ENCODE measurements around the gene PIP4K2A. TPM values are rescaled to one million over a fixed set of nuclear protein-coding genes. Genes with fewer than 3 reads are reported as not detected.
A peak's percentile ranks its signal among the peaks of the same experiment; 100 is the strongest.

Gene PIP4K2A
- total RNA-seq, 2 donors from 2014 or later: 13.2 to 17.4 TPM

DNA sequence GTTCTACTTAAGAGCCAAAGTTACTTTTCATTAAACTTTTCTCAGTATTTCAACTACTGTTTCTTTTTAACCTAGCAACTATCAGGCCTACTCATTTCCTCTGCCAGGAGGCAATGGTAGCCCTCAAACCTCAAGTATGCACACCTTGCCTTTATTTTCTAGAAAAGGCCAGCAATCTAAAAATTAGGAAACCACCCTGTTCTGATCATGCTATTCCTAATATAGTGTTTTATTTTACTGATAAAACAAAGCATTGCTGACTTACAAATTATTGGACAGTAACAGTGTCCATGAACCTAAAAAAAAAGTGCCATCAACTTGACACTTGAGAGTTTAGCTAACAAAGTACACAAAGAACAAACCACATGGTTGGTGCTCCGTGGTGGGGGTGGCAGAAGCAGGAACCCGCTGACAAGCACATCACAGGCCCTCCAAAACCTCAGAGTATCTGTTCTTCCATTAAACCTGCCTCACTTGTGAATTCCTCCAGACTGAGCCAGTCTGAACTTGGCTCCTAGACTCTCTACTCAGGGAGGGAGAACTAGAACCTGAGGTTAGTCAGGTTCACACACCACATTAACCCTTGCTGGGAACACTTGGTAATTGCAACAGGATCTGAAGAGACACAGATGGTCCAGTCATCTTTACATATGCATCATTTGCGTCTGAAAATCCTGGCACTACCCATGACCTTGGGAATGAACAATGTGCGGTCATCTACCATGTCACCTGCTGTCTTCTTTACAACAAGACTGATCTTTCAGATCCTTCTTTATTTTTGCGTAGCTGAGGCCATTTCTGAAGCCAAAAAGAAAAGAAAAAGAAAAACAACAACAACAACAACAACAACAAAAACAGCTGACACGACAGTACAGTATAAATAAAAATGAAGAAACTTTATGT lies 31.9 kb downstream of the PIP4K2A start:
- WGBS: 70% methylated on average over 6 of the region's 6 CpGs
- no peaks in the 10 kb centered on the region for H3K9me3 ChIP-seq
- H3K27me3 ChIP-seq (replicated peaks; ENCODE audit: insufficient read depth): no peaks in the 10 kb centered on the region
- H3K27ac ChIP-seq: no peak overlapping the region
- H3K36me3 ChIP-seq: no peaks in the 10 kb centered on the region
- TF ChIP-seq, protein P1, sequence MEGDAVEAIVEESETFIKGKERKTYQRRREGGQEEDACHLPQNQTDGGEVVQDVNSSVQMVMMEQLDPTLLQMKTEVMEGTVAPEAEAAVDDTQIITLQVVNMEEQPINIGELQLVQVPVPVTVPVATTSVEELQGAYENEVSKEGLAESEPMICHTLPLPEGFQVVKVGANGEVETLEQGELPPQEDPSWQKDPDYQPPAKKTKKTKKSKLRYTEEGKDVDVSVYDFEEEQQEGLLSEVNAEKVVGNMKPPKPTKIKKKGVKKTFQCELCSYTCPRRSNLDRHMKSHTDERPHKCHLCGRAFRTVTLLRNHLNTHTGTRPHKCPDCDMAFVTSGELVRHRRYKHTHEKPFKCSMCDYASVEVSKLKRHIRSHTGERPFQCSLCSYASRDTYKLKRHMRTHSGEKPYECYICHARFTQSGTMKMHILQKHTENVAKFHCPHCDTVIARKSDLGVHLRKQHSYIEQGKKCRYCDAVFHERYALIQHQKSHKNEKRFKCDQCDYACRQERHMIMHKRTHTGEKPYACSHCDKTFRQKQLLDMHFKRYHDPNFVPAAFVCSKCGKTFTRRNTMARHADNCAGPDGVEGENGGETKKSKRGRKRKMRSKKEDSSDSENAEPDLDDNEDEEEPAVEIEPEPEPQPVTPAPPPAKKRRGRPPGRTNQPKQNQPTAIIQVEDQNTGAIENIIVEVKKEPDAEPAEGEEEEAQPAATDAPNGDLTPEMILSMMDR (IDR thresholded peaks at IDR 0.05): no peak
- H3K4me3 ChIP-seq: no peak overlapping the region
- intact Hi-C loops (cut with DNase I): no loop called here
- no peak for DNase-seq (ENCODE audit: low spot score)
- no peaks in the 10 kb centered on the region for H3K4me1 ChIP-seq (replicated peaks)

DNA sequence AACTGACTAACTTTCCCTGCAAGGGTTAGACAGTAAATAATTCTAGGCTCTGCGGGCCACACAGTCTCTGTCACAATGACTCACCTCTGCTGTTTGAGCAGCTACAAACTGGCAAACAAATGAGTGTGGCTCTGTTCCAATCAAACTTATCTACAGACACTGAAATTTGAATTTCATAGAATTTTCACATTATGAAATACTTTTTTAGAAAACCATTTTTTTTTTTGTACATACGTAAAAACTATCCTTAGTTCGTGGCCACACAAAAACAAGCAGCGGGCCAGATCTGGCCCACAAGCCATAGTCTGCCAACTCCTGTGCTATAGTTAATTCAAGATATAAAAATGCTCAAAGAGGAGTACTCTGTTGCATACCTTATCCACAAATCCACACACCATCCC lies 32.6 kb downstream of the PIP4K2A start:
- WGBS: 61% methylated on average over 4 of the region's 4 CpGs
- Histone ChIP-seq H3K9me3 (no peaks in the 10 kb centered on the region), H3K36me3 (no peaks in the 10 kb centered on the region), H3K27me3 (replicated peaks; ENCODE audit: insufficient read depth) (no peaks in the 10 kb centered on the region), H3K4me1 (replicated peaks) (no peaks in the 10 kb centered on the region), H3K4me3 (no peak overlapping the region), H3K27ac (no peak overlapping the region)
- DNase-seq (ENCODE audit: low spot score): peak; percentile 34
- TF ChIP-seq POLR2AphosphoS5 (IDR thresholded peaks at IDR 0.05) (no peak), POLR2A (IDR thresholded peaks at IDR 0.05) (no peak)
- TF ChIP-seq, protein P1 (IDR thresholded peaks at IDR 0.05): no peak
- intact Hi-C loops (cut with DNase I): no loop called here

DNA sequence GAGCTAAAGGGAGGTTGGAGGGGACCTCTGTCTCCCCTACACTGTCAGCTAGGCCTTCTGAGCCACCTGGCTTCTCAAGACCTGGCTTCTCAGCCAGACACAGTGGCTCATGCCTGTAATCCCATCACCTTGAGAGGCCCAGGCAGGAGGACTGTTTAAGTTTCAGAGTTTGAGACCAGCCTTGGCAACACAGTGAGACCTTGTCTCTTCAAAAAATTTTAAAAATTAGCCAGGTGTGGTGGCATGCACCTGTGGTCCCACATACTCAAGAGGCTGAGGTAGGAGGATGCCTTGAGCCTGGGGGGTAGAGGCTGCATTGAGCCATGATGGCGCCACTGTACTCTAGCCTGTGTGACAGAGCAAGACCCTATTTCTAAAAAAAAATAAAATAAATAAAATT lies 33.1 kb downstream of the PIP4K2A start:
- DNase-seq (ENCODE audit: low spot score): no peak
- no peaks in the 10 kb centered on the region for H3K9me3 ChIP-seq
- 97% methylated on average over 1 of the region's 1 CpG for WGBS
- TF ChIP-seq POLR2AphosphoS5 (IDR thresholded peaks at IDR 0.05) (no peak), POLR2A (IDR thresholded peaks at IDR 0.05) (no peak)
- TF ChIP-seq, protein P1 (IDR thresholded peaks at IDR 0.05): no peak
- H3K36me3 ChIP-seq: no peaks in the 10 kb centered on the region
- H3K27ac ChIP-seq: no peak overlapping the region
- intact Hi-C loops (cut with DNase I): no loop called here
- H3K27me3 ChIP-seq (replicated peaks; ENCODE audit: insufficient read depth): no peaks in the 10 kb centered on the region
- H3K4me3 ChIP-seq: no peak overlapping the region
- no peaks in the 10 kb centered on the region for H3K4me1 ChIP-seq (replicated peaks)

DNA sequence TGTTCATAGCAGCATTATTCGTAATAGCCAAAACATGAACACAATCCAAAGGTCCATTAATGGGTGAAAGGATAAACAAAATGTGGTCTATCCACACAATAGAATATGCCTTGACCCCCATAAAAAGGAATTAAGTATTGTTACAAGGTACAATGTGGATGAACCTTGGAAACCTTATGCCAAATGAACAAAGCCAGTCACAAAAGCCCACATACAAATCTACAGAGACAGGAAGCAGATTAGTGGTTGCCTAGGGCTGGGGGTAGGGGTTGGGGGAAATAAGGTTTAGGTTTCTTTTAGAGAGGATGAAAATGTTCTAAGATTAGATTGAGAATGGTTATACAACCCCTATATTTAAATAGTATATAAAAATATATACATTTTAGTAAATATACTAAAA lies 34.8 kb downstream of the PIP4K2A start:
- no peak for DNase-seq (ENCODE audit: low spot score)
- WGBS: 90% methylated on average over 1 of the region's 1 CpG
- TF ChIP-seq, protein P1 (IDR thresholded peaks at IDR 0.05): no peak
- no peak for TF ChIP-seq POLR2AphosphoS5 (IDR thresholded peaks at IDR 0.05)
- no peak for TF ChIP-seq POLR2A (IDR thresholded peaks at IDR 0.05)
- no peaks in the 10 kb centered on the region for H3K27me3 ChIP-seq (replicated peaks; ENCODE audit: insufficient read depth)
- intact Hi-C loops (cut with DNase I): no loop called here
- no peak overlapping the region for H3K27ac ChIP-seq
- no peaks in the 10 kb centered on the region for H3K9me3 ChIP-seq
- H3K4me3 ChIP-seq: no peak overlapping the region
- H3K4me1 ChIP-seq (replicated peaks): no peaks in the 10 kb centered on the region
- H3K36me3 ChIP-seq: no peaks in the 10 kb centered on the region

DNA sequence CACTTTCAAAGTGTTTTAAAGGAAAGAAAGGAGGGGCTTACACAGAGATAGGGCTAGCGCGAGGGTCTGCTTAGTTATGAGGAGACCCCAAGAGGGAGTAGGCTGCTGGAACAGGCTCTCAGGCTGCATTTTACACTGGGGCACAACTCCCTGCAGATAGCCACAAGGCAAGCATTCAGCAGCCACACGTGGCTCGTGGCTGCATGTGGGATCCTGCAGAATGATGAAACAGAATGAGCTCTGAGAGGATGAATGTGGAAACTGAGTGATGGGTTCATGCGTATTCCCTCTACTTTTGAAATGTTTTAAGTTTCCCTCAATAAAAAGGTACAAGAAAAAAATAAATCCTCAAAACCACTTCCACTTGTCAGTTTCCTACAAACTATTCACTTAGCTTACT lies 37.0 kb downstream of the PIP4K2A start:
- no peaks in the 10 kb centered on the region for H3K36me3 ChIP-seq
- H3K27ac ChIP-seq: no peak overlapping the region
- H3K27me3 ChIP-seq (replicated peaks; ENCODE audit: insufficient read depth): no peaks in the 10 kb centered on the region
- TF ChIP-seq, protein P1 (IDR thresholded peaks at IDR 0.05): no peak
- TF ChIP-seq POLR2AphosphoS5 (IDR thresholded peaks at IDR 0.05): no peak
- H3K4me1 ChIP-seq (replicated peaks): no peaks in the 10 kb centered on the region
- DNase-seq (ENCODE audit: low spot score): no peak
- intact Hi-C loops (cut with DNase I): no loop called here
- no peaks in the 10 kb centered on the region for H3K9me3 ChIP-seq
- no peak overlapping the region for H3K4me3 ChIP-seq
- whole genome bisulfite sequencing: 96% methylated on average over 5 of the region's 5 CpGs

Data from prostate gland (tissue), 2 donors.